Right cardiac atrium (tissue), 5 donors: ENCODE results near the gene ZDHHC9. TPM values are rescaled to one million over a fixed set of nuclear protein-coding genes. Genes with fewer than 3 reads are reported as not detected.
"Not testable (repeated sequence)": the region's sequence is repeated elsewhere in the genome, so short reads cannot be mapped to it uniquely, and the experiment has no call there.

ENCODE experiments used
- ATAC-seq, 2 donors: fragments of 200-7000 bp; cut with Tn5 transposase; one replicate each; pipeline versions ENCODE4 v1.8.0 to v1.9.1; 2020; ENCODE audit warnings: moderate library complexity in 2 of 2, mild to moderate bottlenecking in 1 of 2
- DNase-seq, 3 donors: peaks; one replicate each; pipeline ENCODE4 v3.0.0-alpha.2; 2020
- H3K27ac ChIP-seq: one replicate; pipeline ENCODE4 v1.5.1; 2013; ENCODE audit warnings: mild to moderate bottlenecking, low read length, control low read depth, moderate library complexity
- H3K27me3 ChIP-seq: one replicate; pipeline ENCODE4 v1.6.1; 2013; ENCODE audit not compliant: control insufficient read depth, insufficient read depth
- H3K4me1 ChIP-seq: one replicate; pipeline ENCODE4 v1.6.1; 2013; ENCODE audit warnings: low read length; ENCODE audit not compliant: control insufficient read depth, insufficient read depth
- H3K4me3 ChIP-seq: one replicate; pipeline ENCODE4 v1.5.1; 2013; ENCODE audit warnings: low read length, control low read depth
- H3K9me3 ChIP-seq: one replicate; pipeline ENCODE4 v1.6.1; 2013; ENCODE audit warnings: low read length; ENCODE audit not compliant: control insufficient read depth
- WGBS: extraction: QIAGEN DNeasy Blood & Tissue Kit; methylation state at CpG from one replicate; pipeline ENCODE4 v1.1.7; 2013; 5-methylcytosine and 5-hydroxymethylcytosine counted together
- intact Hi-C, 4 donors: fragments of 100-400 bp; cut with DNase I; formaldehyde crosslinking; loops; one replicate each; pipeline versions ENCODE4 v1.11.0 to v1.14.0; 2022 to 2023
- long read RNA-seq, 4 donors: library from polyadenylated mRNA; unstranded; transcript quantifications; one replicate each; pipeline ENCODE4 v2.0.0, GENCODE V29; 2020 to 2021
- polyA plus RNA-seq: library from polyadenylated mRNA; stranded (reverse); fragments of 200-250 nt; gene quantifications from one replicate; pipeline ENCODE4 v1.2.3, GENCODE V29; 2013
- total RNA-seq, 4 donors: library from RNA; stranded (reverse); fragmentation: NEBNext Ultra II Directional; extraction: Animal tissue kit (Norgen Biotek cat#: 25700); gene quantifications; one replicate each; pipeline ENCODE4 v1.2.1, GENCODE V29; 2021
- donor health status: healthy with polysubstance abuse.
- donor health status: DM: no; HTN: yes; CAD: no.
- donor health status: DM: no; HTN: no; CAD: no.
- donor health status: DM: no; HTN: yes; CAD: no; lungs with severe emphysema.
- donor health status: DM: yes; HTN: yes; CAD: no.

The ZDHHC9 gene
- 10 to 100 TPM in 3 of 4 donors, 1 to 10 TPM in 1; 9.3 to 16.7 (median 11.3) TPM for total RNA-seq
- polyA plus RNA-seq, result 6.3 TPM
- long read RNA-seq, donor 1, full-length matches to known transcripts, result 17 of 28 reads
- long read RNA-seq, donor 1, partial matches to known transcripts, result 3 of 28 reads
- long read RNA-seq, donor 1, other reads (novel, unspliced or antisense), result 8 of 28 reads
- long read RNA-seq, donor 2, full-length matches to known transcripts, result 9 of 12 reads
- long read RNA-seq, donor 2, partial matches to known transcripts, result 1 of 12 reads
- long read RNA-seq, donor 2, other reads (novel, unspliced or antisense), result 2 of 12 reads
- long read RNA-seq, donor 3, full-length matches to known transcripts, result 40 of 48 reads
- long read RNA-seq, donor 3, partial matches to known transcripts, result 3 of 48 reads
- long read RNA-seq, donor 3, other reads (novel, unspliced or antisense), result 5 of 48 reads
- long read RNA-seq, donor 4, full-length matches to known transcripts, result 5 of 5 reads
- long read RNA-seq, donor 4, partial matches to known transcripts, result 0 of 5 reads
- long read RNA-seq, donor 4, other reads (novel, unspliced or antisense), result 0 of 5 reads

DNA sequence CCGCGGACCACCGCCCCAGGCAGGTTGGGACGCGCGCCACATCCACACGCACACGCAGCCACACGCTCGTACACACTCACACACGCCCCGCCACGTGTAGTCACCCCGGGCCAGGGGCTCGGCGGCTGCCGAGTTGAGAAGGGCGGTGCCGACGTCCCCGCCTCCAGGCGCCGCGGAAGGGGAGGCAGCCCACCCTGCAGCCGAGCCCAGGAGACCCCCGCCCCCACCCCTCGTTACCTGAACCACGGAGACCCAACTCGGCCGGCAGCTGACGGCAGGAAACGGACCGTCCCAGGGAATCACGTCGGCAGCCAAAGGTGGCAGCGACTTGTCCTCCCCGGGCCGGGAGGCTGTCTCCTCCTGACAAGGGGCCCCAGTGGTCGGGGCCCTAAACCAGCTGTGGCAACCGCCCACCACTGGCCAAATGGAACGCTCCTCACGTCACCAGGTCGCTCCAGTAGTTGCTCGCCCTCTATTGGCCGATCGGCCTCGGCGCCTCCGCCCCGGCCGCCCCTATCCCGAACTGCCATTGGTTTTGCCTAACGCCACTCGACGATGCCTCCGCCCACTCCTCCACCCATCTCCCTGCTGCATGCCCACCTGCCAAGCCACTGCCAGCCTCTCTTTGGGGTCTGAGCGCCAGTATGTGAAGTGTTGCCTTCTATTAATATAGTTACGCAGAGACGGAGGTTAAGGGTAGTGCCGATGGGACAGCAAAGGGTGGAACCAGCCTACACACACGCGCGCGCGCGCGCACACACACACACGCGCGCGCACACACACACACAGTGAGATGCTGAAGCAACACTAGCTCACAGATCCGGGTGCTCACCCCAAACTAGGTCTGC, at the start of gene ZDHHC9:
ZDHHC9 (minus strand) TSS at position 428 of the 848 bp plus-strand sequence. CDS start 1,941 bp downstream, outside the sequence.
- H3K9me3 ChIP-seq, result no peaks in the 10 kb centered on the region
- no peaks in the 10 kb centered on the region for H3K4me1 ChIP-seq
- intact Hi-C loops, result loop anchor here in 1 of 4 donors (10.0 kb wide), 1 partner anchor 239 kb away; no protein-coding TSS in a partner anchor
- H3K4me3 ChIP-seq, result peak within 1 kb of the TSS; percentile 68
- peak; percentile 88 to 94 (median 94) for DNase-seq
- H3K27ac ChIP-seq, result peak within 1 kb of the TSS; percentile 88
- peak; percentile 98 to 99 for ATAC-seq
- H3K27me3 ChIP-seq, result no peaks in the 10 kb centered on the region
- WGBS, result under 1% methylated on average over 66 of the region's 72 CpGs

- no peak for DNase-seq
- Histone ChIP-seq H3K27ac (no peak overlapping the region), H3K4me3 (no peak overlapping the region), H3K4me1 (no peaks in the 10 kb centered on the region), H3K9me3 (no peaks in the 10 kb centered on the region), H3K27me3 (no peaks in the 10 kb centered on the region)
- no peak for ATAC-seq
- intact Hi-C loops, result no loop called here
- 92% methylated on average over 5 of the region's 5 CpGs for WGBS
Observed at GRCh38 chrX:129877401-129877800, 33.7 kb upstream of the ZDHHC9 start.

DNA sequence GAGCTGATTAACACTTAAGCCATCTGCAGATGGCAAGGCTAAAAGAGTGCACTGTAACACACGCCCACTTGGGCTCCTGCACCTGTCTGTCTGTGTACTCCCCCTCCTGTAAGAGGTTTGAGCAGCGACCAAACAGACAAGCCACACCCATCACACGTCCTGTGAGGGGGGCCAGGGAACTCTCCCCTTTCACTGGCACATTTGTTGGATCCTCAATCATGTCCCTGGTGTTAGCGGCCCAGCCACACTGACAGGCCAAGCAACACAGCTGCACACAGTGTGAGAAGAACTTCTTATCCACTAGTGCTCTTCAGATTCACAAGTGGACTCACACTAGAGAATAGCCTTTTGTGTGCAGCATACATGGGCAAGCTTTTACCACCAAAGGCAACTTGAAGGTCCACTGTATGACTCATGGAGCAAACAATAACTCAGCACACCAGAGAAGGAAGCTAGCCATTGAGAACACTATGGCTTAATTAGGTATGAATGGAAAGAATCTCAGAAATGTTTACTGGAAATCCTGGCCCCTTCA, 33.2 kb upstream of the ZDHHC9 start:
- Histone ChIP-seq H3K4me1 (no peaks in the 10 kb centered on the region), H3K9me3 (no peaks in the 10 kb centered on the region), H3K27ac (no peak overlapping the region), H3K4me3 (no peak overlapping the region), H3K27me3 (no peaks in the 10 kb centered on the region)
- WGBS, result 57% methylated on average over 4 of the region's 4 CpGs
- no peak for ATAC-seq
- DNase-seq, result no peak
- intact Hi-C loops, result no loop called here

- Histone ChIP-seq H3K4me1 (no peaks in the 10 kb centered on the region), H3K27me3 (no peaks in the 10 kb centered on the region), H3K9me3 (no peaks in the 10 kb centered on the region), H3K27ac (no peak overlapping the region), H3K4me3 (no peak overlapping the region)
- no peak for DNase-seq
- intact Hi-C loops, result no loop called here
- 53% methylated on average over 3 of the region's 3 CpGs for WGBS
- no peak for ATAC-seq
Observed at GRCh38 chrX:129875669-129876068, 32.0 kb upstream of the ZDHHC9 start.

DNA sequence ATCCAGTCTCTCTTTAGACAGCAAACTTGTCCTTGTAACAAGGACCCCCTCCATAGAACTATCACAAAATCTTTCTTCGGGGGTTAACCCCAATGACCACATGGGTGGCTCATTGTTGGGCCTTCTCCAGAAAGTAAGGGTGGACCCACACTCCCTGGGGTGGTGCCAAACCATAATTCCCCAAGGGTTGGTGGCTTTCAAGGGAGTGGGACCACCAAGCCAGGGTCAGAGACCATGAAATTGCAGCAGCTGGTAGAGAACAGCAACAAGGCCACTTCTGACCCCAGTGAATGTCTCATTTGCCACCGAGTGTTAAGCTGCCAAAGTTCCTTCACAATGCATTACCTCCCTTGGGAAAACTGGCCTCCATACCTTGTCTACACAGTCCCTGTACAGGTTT, 28.8 kb upstream of the ZDHHC9 start:
- Histone ChIP-seq H3K27me3 (no peaks in the 10 kb centered on the region), H3K9me3 (no peaks in the 10 kb centered on the region), H3K4me1 (no peaks in the 10 kb centered on the region), H3K4me3 (no peak overlapping the region), H3K27ac (no peak overlapping the region)
- WGBS, result 78% methylated on average over 2 of the region's 2 CpGs
- ATAC-seq, result no peak
- intact Hi-C loops, result no loop called here
- DNase-seq, result no peak

DNA sequence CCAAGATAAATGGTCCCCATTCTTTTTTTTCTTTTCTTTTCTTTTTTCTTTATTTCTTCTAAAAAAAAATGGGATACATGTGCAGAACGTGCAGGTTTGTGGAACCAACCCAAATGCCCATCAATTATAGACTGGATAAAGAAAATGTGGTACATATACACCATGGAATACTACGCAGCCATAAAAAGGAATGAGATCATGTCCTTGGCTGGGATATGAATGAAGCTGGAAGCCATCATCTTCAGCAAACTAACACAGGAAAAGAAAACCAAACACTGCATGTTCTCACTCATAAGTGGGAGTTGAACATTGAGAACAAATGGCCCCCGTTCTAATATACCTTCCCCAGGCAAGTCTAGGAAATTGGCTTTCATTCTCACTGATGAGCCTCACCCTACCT, 22.6 kb upstream of the ZDHHC9 start:
- intact Hi-C loops, H3K27me3 ChIP-seq, DNase-seq, H3K27ac ChIP-seq, ATAC-seq, H3K9me3 ChIP-seq, H3K4me1 ChIP-seq, H3K4me3 ChIP-seq: not testable (repeated sequence)
- 73% methylated on average over 3 of the region's 3 CpGs for WGBS

DNA sequence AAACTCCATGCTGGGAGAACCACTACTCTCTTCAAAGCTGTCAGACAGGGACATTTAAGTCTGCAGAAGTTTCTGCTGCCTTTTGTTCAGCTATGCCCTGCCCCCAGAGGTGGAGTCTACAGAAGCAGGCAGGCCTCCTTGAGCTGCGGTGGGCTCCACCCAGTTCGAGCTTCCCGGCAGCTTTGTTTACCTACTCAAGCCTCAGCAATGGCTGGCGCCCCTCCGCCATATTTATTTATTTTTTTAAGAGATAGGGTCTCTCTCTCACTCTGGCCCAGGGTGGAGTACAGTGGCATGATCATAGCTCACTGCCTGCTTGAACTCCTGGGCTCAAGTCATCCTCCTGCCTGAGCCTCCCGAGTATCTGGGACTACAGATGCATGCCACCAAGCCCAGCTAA, 15.4 kb upstream of the ZDHHC9 start:
- intact Hi-C loops, H3K27me3 ChIP-seq, DNase-seq, H3K4me1 ChIP-seq, H3K27ac ChIP-seq, ATAC-seq, H3K4me3 ChIP-seq, H3K9me3 ChIP-seq: not testable (repeated sequence)
- WGBS, result 48% methylated on average over 6 of the region's 6 CpGs

- 85% methylated on average over 2 of the region's 4 CpGs for WGBS
- H3K4me3 ChIP-seq, H3K27ac ChIP-seq, H3K4me1 ChIP-seq, ATAC-seq, DNase-seq, H3K27me3 ChIP-seq, H3K9me3 ChIP-seq, intact Hi-C loops: not testable (repeated sequence)
Observed at GRCh38 chrX:129851825-129852224, 8.1 kb upstream of the ZDHHC9 start.

- H3K9me3 ChIP-seq, result no peaks in the 10 kb centered on the region
- no peaks in the 10 kb centered on the region for H3K27me3 ChIP-seq
- no peak for ATAC-seq
- no peaks in the 10 kb centered on the region for H3K4me1 ChIP-seq
- no peak for DNase-seq
- 72% methylated on average over 2 of the region's 2 CpGs for WGBS
- H3K4me3 ChIP-seq, result no peak overlapping the region
- intact Hi-C loops, result loop anchor here in 1 of 4 donors (10.0 kb wide), 1 partner anchor 242 kb away; no protein-coding TSS in a partner anchor
- no peak overlapping the region for H3K27ac ChIP-seq
Observed at GRCh38 chrX:129846716-129847115, 3.0 kb upstream of the ZDHHC9 start.

DNA sequence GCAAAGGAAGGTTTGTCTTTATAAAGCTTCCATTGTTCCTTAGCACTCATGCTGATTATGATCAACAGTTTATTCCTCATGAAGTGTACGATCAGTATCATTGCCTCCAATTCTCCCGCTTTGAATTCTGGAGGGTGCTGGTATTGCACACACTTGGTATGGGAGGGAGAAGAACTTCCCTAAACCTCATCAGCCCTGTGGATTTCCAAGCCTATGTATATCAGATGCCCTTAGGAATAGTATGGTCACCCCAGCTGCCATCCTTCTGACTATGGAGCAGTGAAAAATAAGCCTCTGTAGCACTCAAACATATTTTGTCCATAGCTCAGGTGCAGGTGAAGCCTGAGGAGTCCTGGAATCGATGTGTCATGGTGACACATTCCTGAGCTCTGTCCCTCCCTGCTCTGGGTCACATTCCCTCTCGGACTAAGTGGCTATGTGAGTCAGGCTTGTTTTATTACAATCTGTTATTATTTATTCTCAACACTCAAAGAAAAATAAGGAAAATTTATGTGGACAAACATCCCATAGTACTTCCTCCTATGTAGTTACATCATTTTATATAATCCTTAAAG, 2.0 kb upstream of the ZDHHC9 start:
- intact Hi-C loops, result loop anchor here in 1 of 4 donors (10.0 kb wide), 1 partner anchor 241 kb away; no protein-coding TSS in a partner anchor
- no peak overlapping the region for H3K4me3 ChIP-seq
- DNase-seq, result no peak
- WGBS, result 60% methylated on average over 4 of the region's 4 CpGs
- no peaks in the 10 kb centered on the region for H3K9me3 ChIP-seq
- H3K27ac ChIP-seq, result no peak overlapping the region
- H3K4me1 ChIP-seq, result no peaks in the 10 kb centered on the region
- ATAC-seq, result no peak
- no peaks in the 10 kb centered on the region for H3K27me3 ChIP-seq
